HL-60 (cell line): ENCODE results near the gene SLC15A2.

ENCODE experiments used
- CTCF ChIP-seq: IDR thresholded peaks from one replicate; pipeline ENCODE4 v1.5.1; 2011; ENCODE audit warnings: low read length, control low read depth, inconsistent platforms; ENCODE audit not compliant: insufficient read depth
- POLR2AphosphoS5 ChIP-seq: IDR thresholded peaks from 2 replicates; pipeline ENCODE4 v1.6.1; 2012; ENCODE audit warnings: low read depth
- REST ChIP-seq: IDR thresholded peaks from 2 replicates; pipeline ENCODE4 v1.6.1; 2012; ENCODE audit warnings: low read depth; ENCODE audit not compliant: insufficient replicate concordance

GRCh38 chr3:121961283-121961682, 67.1 kb downstream of the SLC15A2 start:
- TF ChIP-seq POLR2AphosphoS5 (no peak), REST (no peak), CTCF (no peak)
